K562 (cell line): ENCODE measurements around the gene NACC1. TPM values are rescaled to one million over a fixed set of nuclear protein-coding genes. Genes with fewer than 3 reads are reported as not detected.

Source experiments
- HEY1 ChIP-seq: fragments of 250-450 bp; sonication (Bioruptor Pico); IDR thresholded peaks from 2 replicates; pipeline ENCODE4 v1.5.0; 2020; ENCODE audit warnings: mild to moderate bottlenecking, moderate library complexity, borderline replicate concordance
- MIER1 ChIP-seq: fragments of 450-650 bp; IDR thresholded peaks from 2 replicates; pipeline ENCODE4 v1.6.1; 2016; ENCODE audit warnings: antibody characterized with exemption, mild to moderate bottlenecking, low read depth
- NCOA1 ChIP-seq: fragments of 450-650 bp; IDR thresholded peaks from 2 replicates; pipeline ENCODE4 v1.6.1; 2016; ENCODE audit warnings: low read depth
- SMAD3 ChIP-seq: fragments of 450-650 bp; formaldehyde crosslinking; conservative IDR thresholded peaks from 2 replicates; pipeline ENCODE4 v1.4.0; 2020; ENCODE audit warnings: mild to moderate bottlenecking
- WHSC1 ChIP-seq: IDR thresholded peaks from one replicate; pipeline ENCODE4 v1.6.1; 2012; ENCODE audit warnings: low read length, control low read depth, inconsistent platforms
- ZNF184 ChIP-seq: sonication (generic); formaldehyde crosslinking; IDR thresholded peaks from 2 replicates; pipeline ENCODE4 v1.5.0; 2020; ENCODE audit warnings: missing genetic modification reagents
- ZNF263 ChIP-seq: sonication (generic); formaldehyde crosslinking; IDR thresholded peaks from 2 replicates; pipeline ENCODE4 v1.8.0; 2022; ENCODE audit warnings: mild to moderate bottlenecking, missing genetic modification reagents, borderline replicate concordance
- polyA plus RNA-seq, 8 experiments: library from polyadenylated mRNA; depleted of rRNA in 4 of 8; stranded (reverse) in 5 of 8; unstranded in 3 of 8; fragments of >200 nt; fragmentation: Nextera tagmentation in 2 of 8; fragmentation: Illumina TruSeq in 1 of 8; extraction: Ambion mirVana in 2 of 8; extraction: Trizol in 1 of 8; gene quantifications; 2 replicates each; pipeline versions ENCODE4 v1.2.1 to v1.2.3, GENCODE V29; 2011 to 2014; ENCODE audit warnings: inconsistent platforms in 1 of 8, missing spikeins in 1 of 8
- total RNA-seq, 7 experiments: library from RNA; depleted of rRNA in 6 of 7; stranded (reverse); fragments of >200 nt in 6 of 7; fragmentation: Illumina TruSeq in 2 of 7; extraction: Trizol in 2 of 7; gene quantifications; 2 replicates each; pipeline versions ENCODE4 v1.2.1 to v1.2.3, GENCODE V29; 2011 to 2021; ENCODE audit warnings: low replicate concordance in 1 of 7
- TF ChIP-seq, protein P1 (sequence below), 2 experiments: fragments of 450-650 bp in 1 of 2; sonication (generic) in 1 of 2; formaldehyde crosslinking in 1 of 2; IDR thresholded peaks; 2 replicates each; pipeline versions ENCODE4 v1.7.1 to v1.9.0; 2016 to 2022; ENCODE audit warnings: inconsistent platforms in 1 of 2, mild to moderate bottlenecking in 1 of 2, missing genetic modification reagents in 1 of 2
- TF ChIP-seq, protein P2 (sequence below): fragments of 150-350 bp; conservative IDR thresholded peaks from 2 replicates; pipeline ENCODE4 v1.6.1; 2014; ENCODE audit warnings: low read length
- TF ChIP-seq, protein P3 (sequence below): fragments of 450-650 bp; IDR thresholded peaks from 2 replicates; pipeline ENCODE4 v1.6.1; 2014; ENCODE audit warnings: low read depth, mild to moderate bottlenecking, moderate library complexity, borderline replicate concordance

NACC1 gene
- total and polyA plus RNA-seq, 9 of the 15 experiments (the other 6 are each of a cell fraction or from before 2014, with no cell fraction given): 0.04 to 96.6 (median 25.8) TPM

DNA sequence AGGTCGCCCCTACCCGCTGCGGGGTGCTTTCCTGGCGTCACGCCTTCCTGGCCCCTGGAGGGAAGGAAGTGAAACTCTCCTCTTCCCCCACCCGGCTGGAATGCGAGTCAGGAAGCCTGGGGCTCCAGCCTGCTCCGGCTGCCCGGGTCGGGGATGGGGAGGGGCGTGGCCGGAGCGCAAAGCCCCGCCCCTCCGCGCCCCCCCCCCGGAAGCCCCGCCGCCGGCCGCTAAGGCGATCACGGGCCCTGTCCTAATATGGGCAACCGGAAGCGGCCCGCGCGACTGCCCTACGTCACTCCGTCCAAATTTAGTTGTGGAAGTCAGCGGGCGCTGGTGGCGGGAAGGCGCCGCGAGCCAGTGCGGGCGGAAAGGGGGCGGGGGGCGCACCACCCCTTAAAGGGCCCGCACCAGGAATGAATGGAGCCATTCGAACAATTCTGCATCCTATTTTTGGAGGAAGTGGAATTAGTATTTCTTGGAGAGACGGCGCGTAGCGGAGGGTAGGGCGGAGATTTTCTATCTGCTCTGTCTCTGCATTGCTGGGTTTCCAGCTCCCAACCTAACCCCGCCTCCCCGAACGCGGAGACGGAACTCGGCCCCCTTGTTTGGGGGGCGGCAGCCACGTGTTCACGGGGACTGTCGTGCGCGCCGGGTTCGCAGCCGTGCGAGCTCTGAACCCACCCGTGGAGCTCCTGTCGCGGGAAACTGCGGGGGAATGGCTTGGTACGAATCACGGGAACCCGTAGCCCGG lies 33.7 kb downstream of the NACC1 start (continued):
- TF ChIP-seq, protein P1, sequence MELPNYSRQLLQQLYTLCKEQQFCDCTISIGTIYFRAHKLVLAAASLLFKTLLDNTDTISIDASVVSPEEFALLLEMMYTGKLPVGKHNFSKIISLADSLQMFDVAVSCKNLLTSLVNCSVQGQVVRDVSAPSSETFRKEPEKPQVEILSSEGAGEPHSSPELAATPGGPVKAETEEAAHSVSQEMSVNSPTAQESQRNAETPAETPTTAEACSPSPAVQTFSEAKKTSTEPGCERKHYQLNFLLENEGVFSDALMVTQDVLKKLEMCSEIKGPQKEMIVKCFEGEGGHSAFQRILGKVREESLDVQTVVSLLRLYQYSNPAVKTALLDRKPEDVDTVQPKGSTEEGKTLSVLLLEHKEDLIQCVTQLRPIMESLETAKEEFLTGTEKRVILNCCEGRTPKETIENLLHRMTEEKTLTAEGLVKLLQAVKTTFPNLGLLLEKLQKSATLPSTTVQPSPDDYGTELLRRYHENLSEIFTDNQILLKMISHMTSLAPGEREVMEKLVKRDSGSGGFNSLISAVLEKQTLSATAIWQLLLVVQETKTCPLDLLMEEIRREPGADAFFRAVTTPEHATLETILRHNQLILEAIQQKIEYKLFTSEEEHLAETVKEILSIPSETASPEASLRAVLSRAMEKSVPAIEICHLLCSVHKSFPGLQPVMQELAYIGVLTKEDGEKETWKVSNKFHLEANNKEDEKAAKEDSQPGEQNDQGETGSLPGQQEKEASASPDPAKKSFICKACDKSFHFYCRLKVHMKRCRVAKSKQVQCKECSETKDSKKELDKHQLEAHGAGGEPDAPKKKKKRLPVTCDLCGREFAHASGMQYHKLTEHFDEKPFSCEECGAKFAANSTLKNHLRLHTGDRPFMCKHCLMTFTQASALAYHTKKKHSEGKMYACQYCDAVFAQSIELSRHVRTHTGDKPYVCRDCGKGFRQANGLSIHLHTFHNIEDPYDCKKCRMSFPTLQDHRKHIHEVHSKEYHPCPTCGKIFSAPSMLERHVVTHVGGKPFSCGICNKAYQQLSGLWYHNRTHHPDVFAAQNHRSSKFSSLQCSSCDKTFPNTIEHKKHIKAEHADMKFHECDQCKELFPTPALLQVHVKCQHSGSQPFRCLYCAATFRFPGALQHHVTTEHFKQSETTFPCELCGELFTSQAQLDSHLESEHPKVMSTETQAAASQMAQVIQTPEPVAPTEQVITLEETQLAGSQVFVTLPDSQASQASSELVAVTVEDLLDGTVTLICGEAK (IDR thresholded peaks at IDR 0.05): no peak; the same call in 1 of the 2 replicates
- TF ChIP-seq, protein P1 (CRISPR knock-in tag; IDR thresholded peaks at IDR 0.05): no peak
- TF ChIP-seq MIER1 (no peak), WHSC1 (no peak), HEY1 (no peak), SMAD3 (CRISPR knock-in tag) (no peak), ZNF184 (CRISPR knock-in tag) (no peak), NCOA1 (no peak; the same call in 1 of the 2 replicates), ZNF263 (no peak)
- TF ChIP-seq, protein P2, sequence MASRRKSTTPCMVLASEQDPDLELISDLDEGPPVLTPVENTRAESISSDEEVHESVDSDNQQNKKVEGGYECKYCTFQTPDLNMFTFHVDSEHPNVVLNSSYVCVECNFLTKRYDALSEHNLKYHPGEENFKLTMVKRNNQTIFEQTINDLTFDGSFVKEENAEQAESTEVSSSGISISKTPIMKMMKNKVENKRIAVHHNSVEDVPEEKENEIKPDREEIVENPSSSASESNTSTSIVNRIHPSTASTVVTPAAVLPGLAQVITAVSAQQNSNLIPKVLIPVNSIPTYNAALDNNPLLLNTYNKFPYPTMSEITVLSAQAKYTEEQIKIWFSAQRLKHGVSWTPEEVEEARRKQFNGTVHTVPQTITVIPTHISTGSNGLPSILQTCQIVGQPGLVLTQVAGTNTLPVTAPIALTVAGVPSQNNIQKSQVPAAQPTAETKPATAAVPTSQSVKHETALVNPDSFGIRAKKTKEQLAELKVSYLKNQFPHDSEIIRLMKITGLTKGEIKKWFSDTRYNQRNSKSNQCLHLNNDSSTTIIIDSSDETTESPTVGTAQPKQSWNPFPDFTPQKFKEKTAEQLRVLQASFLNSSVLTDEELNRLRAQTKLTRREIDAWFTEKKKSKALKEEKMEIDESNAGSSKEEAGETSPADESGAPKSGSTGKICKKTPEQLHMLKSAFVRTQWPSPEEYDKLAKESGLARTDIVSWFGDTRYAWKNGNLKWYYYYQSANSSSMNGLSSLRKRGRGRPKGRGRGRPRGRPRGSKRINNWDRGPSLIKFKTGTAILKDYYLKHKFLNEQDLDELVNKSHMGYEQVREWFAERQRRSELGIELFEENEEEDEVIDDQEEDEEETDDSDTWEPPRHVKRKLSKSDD: no peak
- TF ChIP-seq, protein P3, sequence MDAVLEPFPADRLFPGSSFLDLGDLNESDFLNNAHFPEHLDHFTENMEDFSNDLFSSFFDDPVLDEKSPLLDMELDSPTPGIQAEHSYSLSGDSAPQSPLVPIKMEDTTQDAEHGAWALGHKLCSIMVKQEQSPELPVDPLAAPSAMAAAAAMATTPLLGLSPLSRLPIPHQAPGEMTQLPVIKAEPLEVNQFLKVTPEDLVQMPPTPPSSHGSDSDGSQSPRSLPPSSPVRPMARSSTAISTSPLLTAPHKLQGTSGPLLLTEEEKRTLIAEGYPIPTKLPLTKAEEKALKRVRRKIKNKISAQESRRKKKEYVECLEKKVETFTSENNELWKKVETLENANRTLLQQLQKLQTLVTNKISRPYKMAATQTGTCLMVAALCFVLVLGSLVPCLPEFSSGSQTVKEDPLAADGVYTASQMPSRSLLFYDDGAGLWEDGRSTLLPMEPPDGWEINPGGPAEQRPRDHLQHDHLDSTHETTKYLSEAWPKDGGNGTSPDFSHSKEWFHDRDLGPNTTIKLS: peak; percentile 66; the same call in 1 of the 2 replicates
